PFSK-1 (cell line): ENCODE data around the gene ZIM2.

Experiments used
- FOXP2 ChIP-seq: optimal IDR thresholded peaks from 2 replicates; pipeline ENCODE3; 2011; ENCODE audit warnings: borderline replicate concordance, control low read depth, inconsistent platforms; ENCODE audit not compliant: insufficient read depth; ENCODE audit errors: extremely low read length, extremely low read depth
- POLR2AphosphoS5 ChIP-seq: IDR thresholded peaks from 2 replicates; pipeline ENCODE4 v1.6.1; 2012; ENCODE audit warnings: low read depth, mild to moderate bottlenecking, control low read depth, low read length, moderate library complexity
- REST ChIP-seq, 2 experiments: IDR thresholded peaks; 2 replicates each; pipeline versions ENCODE4 v1.6.1 to v1.8.0; 2011 to 2012; ENCODE audit warnings: low read depth in 2 of 2, low read length in 2 of 2, control low read depth in 1 of 2, inconsistent platforms in 1 of 2, mild to moderate bottlenecking in 1 of 2, moderate library complexity in 1 of 2; ENCODE audit not compliant: insufficient read depth in 1 of 2
- SIN3A ChIP-seq: IDR thresholded peaks from 2 replicates; pipeline ENCODE4 v1.6.1; 2012; ENCODE audit warnings: mild to moderate bottlenecking, low read length, moderate library complexity, borderline replicate concordance; ENCODE audit not compliant: insufficient read depth
- TAF1 ChIP-seq: IDR thresholded peaks from 2 replicates; pipeline ENCODE4 v1.6.1; 2012; ENCODE audit warnings: low read length, control low read depth, borderline replicate concordance; ENCODE audit not compliant: insufficient read depth

The ZIM2 gene

GRCh38 chr19:56811480-56811879 is 29.0 kb downstream of the ZIM2 start:
- no peak for TF ChIP-seq POLR2AphosphoS5
- TF ChIP-seq TAF1 = no peak
- no peak for TF ChIP-seq SIN3A
- TF ChIP-seq REST (IDR thresholded peaks at IDR 0.05; ENCODE audit: insufficient read depth in 1 of 2, low read depth in 2 of 2, low read length in 2 of 2) = no peak
- TF ChIP-seq FOXP2 = no peak

- no peak for TF ChIP-seq TAF1
- no peak for TF ChIP-seq REST (IDR thresholded peaks at IDR 0.05; ENCODE audit: insufficient read depth in 1 of 2, low read depth in 2 of 2, low read length in 2 of 2)
Measured at GRCh38 chr19:56810260-56810659, 30.3 kb downstream of the ZIM2 start.

DNA sequence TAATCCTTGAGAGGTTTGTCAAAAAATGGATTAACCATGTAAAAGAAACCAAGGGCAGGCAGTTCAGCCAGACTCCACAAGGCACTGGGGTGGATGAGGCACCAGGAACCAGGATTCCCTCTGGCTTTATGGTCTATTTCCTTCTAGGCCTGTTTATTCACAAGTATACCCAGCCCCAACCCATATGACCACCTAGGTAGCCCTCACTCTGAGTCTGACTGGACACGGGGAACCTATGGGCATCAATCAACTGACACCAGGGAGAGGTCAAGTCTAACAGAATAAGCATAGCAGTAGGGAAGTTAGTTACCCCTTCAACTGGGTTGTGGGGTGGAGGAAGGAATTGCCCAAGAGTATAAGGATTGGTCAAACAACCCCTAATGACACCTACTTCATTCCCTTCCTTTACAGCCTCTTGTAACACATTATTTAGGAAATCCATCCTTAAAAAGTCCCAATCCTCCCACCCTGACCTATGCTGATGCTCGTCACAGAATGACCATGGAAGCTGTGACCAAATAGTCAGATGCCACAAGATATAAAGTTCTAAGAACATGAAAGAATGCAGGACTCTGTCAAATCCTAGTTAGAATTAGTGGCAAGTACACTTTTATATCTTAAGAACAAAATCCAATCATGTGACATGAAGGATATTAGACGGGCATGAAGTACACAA is 31.7 kb downstream of the ZIM2 start:
- TF ChIP-seq SIN3A (no peak), TAF1 (no peak), POLR2AphosphoS5 (no peak), FOXP2 (no peak), REST (IDR thresholded peaks at IDR 0.05; ENCODE audit: insufficient read depth in 1 of 2, low read depth in 2 of 2, low read length in 2 of 2) (no peak)

DNA sequence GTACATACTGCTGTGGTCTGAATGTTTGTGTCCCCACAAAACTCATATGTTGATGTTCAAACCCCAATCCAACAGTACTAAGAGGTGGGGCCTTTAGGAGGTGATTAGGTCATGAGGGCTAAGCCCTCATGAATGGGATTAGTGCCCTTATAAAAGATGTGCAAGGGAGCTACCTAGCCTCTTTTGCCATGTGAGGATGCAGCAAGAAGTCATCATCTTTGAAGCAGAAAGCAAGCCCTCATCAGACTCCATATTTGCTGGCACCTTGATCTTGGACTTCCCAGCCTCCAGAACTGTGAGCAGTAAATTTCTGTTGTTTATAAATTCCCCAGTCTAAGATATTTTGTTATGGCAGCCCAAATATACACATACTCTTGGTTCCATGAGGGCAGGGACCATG is 33.9 kb downstream of the ZIM2 start:
- TF ChIP-seq REST (IDR thresholded peaks at IDR 0.05; ENCODE audit: insufficient read depth in 1 of 2, low read depth in 2 of 2, low read length in 2 of 2) (no peak), POLR2AphosphoS5 (no peak), FOXP2 (no peak), TAF1 (no peak)

GRCh38 chr19:56778351-56778750 is 62.2 kb downstream of the ZIM2 start:
- TF ChIP-seq REST (IDR thresholded peaks at IDR 0.05; ENCODE audit: insufficient read depth in 1 of 2, low read depth in 2 of 2, low read length in 2 of 2) (no peak), TAF1 (no peak), SIN3A (no peak), POLR2AphosphoS5 (no peak), FOXP2 (no peak)
